Ascending aorta (tissue), 2 donors: Measurements from ENCODE around the gene SEPTIN10. TPM values are rescaled to one million over a fixed set of nuclear protein-coding genes. Genes with fewer than 3 reads are reported as not detected.

Experiments used
- DNase-seq, 2 donors: peaks; one replicate each; pipeline ENCODE4 v3.0.0-alpha.2; 2019; ENCODE audit warnings: low spot score in 2 of 2
- H3K27ac ChIP-seq, 2 donors: fragments of 200-600 bp; sonication (generic); one replicate each; pipeline ENCODE4 v1.5.1; 2016 to 2017; ENCODE audit warnings: mild to moderate bottlenecking in 1 of 2
- H3K27me3 ChIP-seq: fragments of 200-600 bp; sonication (generic); one replicate; pipeline ENCODE4 v1.5.1; 2017
- H3K36me3 ChIP-seq, 2 donors: fragments of 200-600 bp; sonication (generic); one replicate each; pipeline ENCODE4 v1.5.1; 2016
- H3K4me1 ChIP-seq, 2 donors: fragments of 200-600 bp; sonication (generic); one replicate each; pipeline ENCODE4 v1.5.1; 2016 to 2017; ENCODE audit warnings: mild to moderate bottlenecking in 1 of 2
- H3K4me3 ChIP-seq, 2 donors: fragments of 200-600 bp; sonication (generic); one replicate each; pipeline ENCODE4 v1.5.1; 2016 to 2017; ENCODE audit warnings: mild to moderate bottlenecking in 1 of 2
- H3K9me3 ChIP-seq, 2 donors: fragments of 200-600 bp; sonication (generic); one replicate each; pipeline ENCODE4 v1.5.1; 2016
- intact Hi-C: fragments of 100-400 bp; cut with DNase I; formaldehyde crosslinking; loops from one replicate; pipeline ENCODE4 v1.15.1; 2023
- total RNA-seq: library from RNA; depleted of rRNA; stranded (reverse); fragments of >200 nt; gene quantifications from one replicate; pipeline ENCODE4 v1.1.0, GENCODE V29; 2016
- TF ChIP-seq, protein P1 (sequence below), 3 experiments: fragments of 200-600 bp in 2 of 3; fragments of 450-650 bp in 1 of 3; sonication (generic) in 2 of 3; IDR thresholded peaks; one replicate each; pipeline ENCODE4 v1.5.1; 2016 to 2019; ENCODE audit warnings: antibody characterized with exemption in 3 of 3, mild to moderate bottlenecking in 1 of 3, moderate library complexity in 1 of 3

SEPTIN10 gene
- total RNA-seq, 1 donor from 2014 or later: 59.0 TPM

DNA sequence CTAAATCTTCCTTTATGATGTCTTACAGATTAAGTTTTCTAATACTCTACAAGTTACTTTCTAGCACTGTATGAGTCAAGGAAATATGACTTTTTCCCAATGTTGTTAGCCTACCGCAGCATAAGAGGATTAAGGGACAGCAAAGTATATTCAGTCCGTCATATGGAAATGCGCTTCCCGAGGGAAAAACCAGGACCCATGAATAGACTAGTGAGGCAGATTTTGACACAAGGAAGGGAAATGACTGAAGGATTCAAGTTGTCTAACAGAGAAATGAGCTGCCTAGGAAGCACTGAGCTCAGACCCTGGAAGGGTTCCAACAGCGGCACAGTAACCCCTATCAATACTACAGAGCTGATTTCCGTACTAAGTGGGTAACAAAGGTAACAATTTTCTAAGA, 12.0 kb downstream of the SEPTIN10 start:
- Histone ChIP-seq H3K36me3 (no peaks in the 10 kb centered on the region), H3K4me1 (peaks cover 4 to 28% of the 10 kb centered on the region in 2 donors), H3K27ac (no peak overlapping the region), H3K27me3 (no peaks in the 10 kb centered on the region), H3K9me3 (no peaks in the 10 kb centered on the region), H3K4me3 (no peak overlapping the region)
- intact Hi-C loops: no loop called here
- TF ChIP-seq, protein P1, sequence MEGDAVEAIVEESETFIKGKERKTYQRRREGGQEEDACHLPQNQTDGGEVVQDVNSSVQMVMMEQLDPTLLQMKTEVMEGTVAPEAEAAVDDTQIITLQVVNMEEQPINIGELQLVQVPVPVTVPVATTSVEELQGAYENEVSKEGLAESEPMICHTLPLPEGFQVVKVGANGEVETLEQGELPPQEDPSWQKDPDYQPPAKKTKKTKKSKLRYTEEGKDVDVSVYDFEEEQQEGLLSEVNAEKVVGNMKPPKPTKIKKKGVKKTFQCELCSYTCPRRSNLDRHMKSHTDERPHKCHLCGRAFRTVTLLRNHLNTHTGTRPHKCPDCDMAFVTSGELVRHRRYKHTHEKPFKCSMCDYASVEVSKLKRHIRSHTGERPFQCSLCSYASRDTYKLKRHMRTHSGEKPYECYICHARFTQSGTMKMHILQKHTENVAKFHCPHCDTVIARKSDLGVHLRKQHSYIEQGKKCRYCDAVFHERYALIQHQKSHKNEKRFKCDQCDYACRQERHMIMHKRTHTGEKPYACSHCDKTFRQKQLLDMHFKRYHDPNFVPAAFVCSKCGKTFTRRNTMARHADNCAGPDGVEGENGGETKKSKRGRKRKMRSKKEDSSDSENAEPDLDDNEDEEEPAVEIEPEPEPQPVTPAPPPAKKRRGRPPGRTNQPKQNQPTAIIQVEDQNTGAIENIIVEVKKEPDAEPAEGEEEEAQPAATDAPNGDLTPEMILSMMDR (IDR thresholded peaks at IDR 0.05): no peak
- DNase-seq: no peak

DNA sequence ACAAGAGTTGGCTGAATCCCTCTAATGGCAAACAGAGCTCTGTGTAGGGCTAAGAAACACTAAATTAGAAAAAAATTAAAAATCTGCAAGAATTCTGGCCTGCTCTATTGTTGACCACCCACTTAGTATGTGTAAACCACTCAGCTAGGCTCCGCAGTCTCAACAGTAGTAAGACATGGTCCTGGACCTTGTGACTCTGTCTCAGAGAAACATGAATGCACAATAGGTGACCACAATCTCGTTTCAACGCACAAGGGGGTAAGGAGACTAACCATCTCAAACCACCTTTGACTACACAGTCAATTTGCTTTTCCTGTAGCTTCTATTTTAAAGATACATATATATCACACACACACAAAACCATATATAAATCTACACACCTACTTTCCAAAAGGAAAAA, 16.5 kb downstream of the SEPTIN10 start:
- TF ChIP-seq, protein P1 (IDR thresholded peaks at IDR 0.05): no peak
- H3K36me3 ChIP-seq: no peaks in the 10 kb centered on the region
- peaks cover 4 to 23% of the 10 kb centered on the region in 2 donors for H3K4me1 ChIP-seq

DNA sequence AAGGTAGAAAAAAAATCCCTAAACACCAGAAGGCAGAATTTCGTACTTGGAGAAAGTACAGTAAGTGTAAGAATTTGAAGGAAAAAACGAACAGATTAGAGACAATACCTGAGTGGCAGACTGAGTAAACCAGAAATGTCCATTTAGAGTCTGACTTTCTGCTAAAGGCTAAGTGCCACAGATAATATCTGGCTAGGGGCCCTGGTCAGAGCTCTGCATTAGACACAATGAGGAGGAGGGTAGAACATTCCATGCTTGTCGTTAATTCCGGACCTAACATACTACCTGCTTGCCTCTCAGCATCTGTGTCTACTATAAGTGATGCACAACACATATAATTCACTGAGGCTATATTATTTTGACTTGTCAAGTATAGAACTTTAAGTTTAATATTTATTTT, 18.1 kb downstream of the SEPTIN10 start:
- DNase-seq: no peak
- H3K27me3 ChIP-seq: no peaks in the 10 kb centered on the region
- intact Hi-C loops: no loop called here
- no peaks in the 10 kb centered on the region for H3K9me3 ChIP-seq
- TF ChIP-seq, protein P1 (IDR thresholded peaks at IDR 0.05): no peak
- H3K27ac ChIP-seq: no peak overlapping the region
- H3K4me1 ChIP-seq: peaks cover 4 to 20% of the 10 kb centered on the region in 2 donors
- no peaks in the 10 kb centered on the region for H3K36me3 ChIP-seq
- H3K4me3 ChIP-seq: no peak overlapping the region

More for the DNA sequence above, 16.5 kb downstream of the SEPTIN10 start:
- intact Hi-C loops: no loop called here
- H3K9me3 ChIP-seq: no peaks in the 10 kb centered on the region
- no peak overlapping the region for H3K4me3 ChIP-seq
- no peak for DNase-seq
- no peaks in the 10 kb centered on the region for H3K27me3 ChIP-seq
- H3K27ac ChIP-seq: no peak overlapping the region

DNA sequence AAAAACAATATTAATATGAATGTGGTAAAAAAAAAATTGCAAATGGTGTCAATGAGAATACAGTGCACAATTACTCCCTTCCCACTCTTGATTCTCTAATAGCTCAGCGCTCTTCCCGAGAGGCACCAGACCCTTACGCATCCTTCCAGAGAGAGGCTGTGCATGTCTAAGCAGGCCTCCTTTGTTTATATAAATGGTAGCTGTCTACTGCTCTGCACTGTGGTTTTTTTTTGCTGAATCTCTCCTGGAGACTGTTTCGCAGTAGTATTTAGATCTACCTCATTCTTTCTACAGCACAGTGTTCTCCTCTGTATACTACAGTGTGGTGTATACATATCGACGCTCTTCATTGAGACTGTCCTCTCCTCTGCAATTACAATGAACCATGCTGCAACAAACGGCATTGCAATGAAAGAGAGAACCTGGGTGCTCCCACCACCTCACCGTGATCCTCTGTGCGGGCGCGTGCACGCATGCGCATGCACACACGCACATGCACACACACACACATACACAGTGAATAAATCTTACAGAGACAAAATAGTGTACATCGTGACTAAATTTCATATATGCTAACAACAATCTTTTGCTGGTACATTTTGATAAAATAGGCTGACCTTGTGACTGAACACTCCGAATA, 19.4 kb downstream of the SEPTIN10 start:
- intact Hi-C loops: no loop called here
- TF ChIP-seq, protein P1 (IDR thresholded peaks at IDR 0.05): no peak
- Histone ChIP-seq H3K4me1 (peaks cover 4 to 21% of the 10 kb centered on the region in 2 donors), H3K27ac (no peak overlapping the region), H3K36me3 (no peaks in the 10 kb centered on the region), H3K9me3 (no peaks in the 10 kb centered on the region), H3K4me3 (no peak overlapping the region), H3K27me3 (no peaks in the 10 kb centered on the region)
- no peak for DNase-seq

DNA sequence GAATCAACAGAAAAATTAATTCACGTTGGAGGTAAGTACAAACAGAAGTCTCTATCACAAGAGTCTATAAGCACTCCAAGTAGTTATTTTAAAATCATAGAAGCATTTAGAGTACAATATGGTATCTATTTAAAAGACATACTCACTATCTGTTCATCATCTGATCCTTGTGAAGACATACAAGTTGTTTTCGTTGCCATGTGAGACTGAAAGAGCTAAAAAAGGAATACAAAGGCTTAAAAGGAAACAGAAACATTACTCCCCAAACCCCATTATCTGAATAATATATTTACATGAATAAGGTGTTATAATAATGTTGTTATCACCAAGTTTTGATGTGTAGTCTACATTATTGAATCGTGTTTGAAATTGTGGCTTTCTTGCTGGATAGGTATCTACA, 20.9 kb downstream of the SEPTIN10 start:
- H3K36me3 ChIP-seq: no peaks in the 10 kb centered on the region
- H3K27ac ChIP-seq: no peak overlapping the region
- H3K4me1 ChIP-seq: peaks cover 4 to 14% of the 10 kb centered on the region in 2 donors
- DNase-seq: no peak
- H3K9me3 ChIP-seq: no peaks in the 10 kb centered on the region
- no peaks in the 10 kb centered on the region for H3K27me3 ChIP-seq
- no peak overlapping the region for H3K4me3 ChIP-seq
- TF ChIP-seq, protein P1 (IDR thresholded peaks at IDR 0.05): no peak
- intact Hi-C loops: no loop called here

DNA sequence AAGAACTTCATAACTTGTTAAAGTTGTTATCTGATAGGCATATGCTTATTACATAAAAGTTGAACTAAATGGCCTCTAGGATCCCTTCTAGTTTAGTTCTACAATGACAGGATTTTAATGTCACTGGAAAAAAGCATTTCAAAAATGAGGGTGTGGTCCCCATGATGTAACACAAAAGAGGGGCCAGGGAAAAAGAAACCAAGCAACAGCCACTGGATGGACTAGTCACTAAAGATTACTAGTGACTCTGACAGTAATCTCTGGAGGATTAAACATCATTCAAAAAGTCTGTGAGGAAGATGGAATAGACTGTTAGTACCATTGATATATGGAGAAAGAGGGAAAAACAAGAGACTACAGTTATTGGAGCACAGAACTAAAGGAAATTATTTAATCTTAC, 22.6 kb downstream of the SEPTIN10 start:
- Histone ChIP-seq H3K4me1 (peaks cover 0 to 5% of the 10 kb centered on the region in 2 donors), H3K36me3 (no peaks in the 10 kb centered on the region), H3K4me3 (no peak overlapping the region), H3K27me3 (no peaks in the 10 kb centered on the region), H3K9me3 (no peaks in the 10 kb centered on the region), H3K27ac (no peak overlapping the region)
- TF ChIP-seq, protein P1 (IDR thresholded peaks at IDR 0.05): no peak
- DNase-seq: no peak
- intact Hi-C loops: no loop called here
